Endodermal cell (in vitro differentiated cells): ENCODE results near the gene SMAD7. TPM values are rescaled to one million over a fixed set of nuclear protein-coding genes. Genes with fewer than 3 reads are reported as not detected.

Experiments
- DNase-seq: peaks from one replicate; pipeline ENCODE4 v3.0.0-alpha.2; 2017
- H3K27ac ChIP-seq: 2 replicates; pipeline ENCODE4 v1.5.1; 2013; ENCODE audit warnings: mild to moderate bottlenecking, low read depth, low read length, moderate library complexity
- H3K27me3 ChIP-seq: 2 replicates; pipeline ENCODE4 v1.6.1; 2013; ENCODE audit warnings: mild to moderate bottlenecking, low read length, moderate library complexity; ENCODE audit not compliant: insufficient read depth, control insufficient read depth, poor library complexity, severe bottlenecking
- H3K36me3 ChIP-seq: 2 replicates; pipeline ENCODE4 v1.7.0; 2013; ENCODE audit warnings: mild to moderate bottlenecking, low read length, moderate library complexity; ENCODE audit not compliant: control insufficient read depth, insufficient read depth
- H3K4me1 ChIP-seq: one replicate; pipeline ENCODE4 v1.7.0; 2013; ENCODE audit warnings: low read length; ENCODE audit not compliant: control insufficient read depth, insufficient read depth
- H3K4me3 ChIP-seq: 2 replicates; pipeline ENCODE4 v1.5.1; 2013; ENCODE audit warnings: mild to moderate bottlenecking, low read length, moderate library complexity
- H3K9ac ChIP-seq: 2 replicates; pipeline ENCODE4 v1.6.1; 2013; ENCODE audit warnings: mild to moderate bottlenecking, low read length, moderate library complexity; ENCODE audit not compliant: poor library complexity, severe bottlenecking; ENCODE audit errors: extremely low read depth
- H3K9me3 ChIP-seq: 2 replicates; pipeline ENCODE4 v1.6.1; 2013; ENCODE audit warnings: mild to moderate bottlenecking, low read length, moderate library complexity; ENCODE audit not compliant: control insufficient read depth
- H3K27ac Mint-ChIP-seq: 2 replicates; pipeline ENCODE4 v1.8.0; 2020; ENCODE audit warnings: mixed read lengths
- H3K27me3 Mint-ChIP-seq: 2 replicates; pipeline ENCODE4 v1.8.0; 2021; ENCODE audit warnings: mild to moderate bottlenecking, mixed read lengths; ENCODE audit not compliant: insufficient read depth
- H3K36me3 Mint-ChIP-seq: 2 replicates; pipeline ENCODE4 v1.8.0; 2020; ENCODE audit warnings: low read depth, mixed read lengths
- H3K4me1 Mint-ChIP-seq: 2 replicates; pipeline ENCODE4 v1.8.0; 2020; ENCODE audit warnings: mixed read lengths
- H3K4me3 Mint-ChIP-seq: 2 replicates; pipeline ENCODE4 v1.8.0; 2020; ENCODE audit warnings: mild to moderate bottlenecking, moderate library complexity, mixed read lengths
- H3K9me3 Mint-ChIP-seq: 2 replicates; pipeline ENCODE4 v1.8.0; 2020; ENCODE audit warnings: mild to moderate bottlenecking, mixed read lengths
- CTCF ChIP-seq: fragments of 200-600 bp; sonication (generic); conservative IDR thresholded peaks from 2 replicates; pipeline ENCODE4 v1.5.0; 2021; ENCODE audit warnings: antibody characterized with exemption, mild to moderate bottlenecking
- WGBS, 2 experiments: methylation state at CpG; one replicate each; pipeline versions ENCODE4 v1.1.5 to v1.1.7; 2013; ENCODE audit warnings: missing lambda C conversion rate in 2 of 2, mixed read lengths in 1 of 2; ENCODE audit not compliant: insufficient coverage in 1 of 2, insufficient read length in 1 of 2; 5-methylcytosine and 5-hydroxymethylcytosine counted together
- total RNA-seq, 2 donors: library from RNA; stranded (reverse); fragmentation: NEBNext Ultra II Directional in 1 of 2; extraction: Animal tissue kit (Norgen Biotek cat#: 25700) in 1 of 2; gene quantifications; 2 replicates in 1 of 2; 3 replicates in 1 of 2; pipeline ENCODE4 v1.2.1, GENCODE V29; 2021

Gene SMAD7
- total RNA-seq, 2 donors from 2014 or later = 52.4 to 67.4 TPM

DNA sequence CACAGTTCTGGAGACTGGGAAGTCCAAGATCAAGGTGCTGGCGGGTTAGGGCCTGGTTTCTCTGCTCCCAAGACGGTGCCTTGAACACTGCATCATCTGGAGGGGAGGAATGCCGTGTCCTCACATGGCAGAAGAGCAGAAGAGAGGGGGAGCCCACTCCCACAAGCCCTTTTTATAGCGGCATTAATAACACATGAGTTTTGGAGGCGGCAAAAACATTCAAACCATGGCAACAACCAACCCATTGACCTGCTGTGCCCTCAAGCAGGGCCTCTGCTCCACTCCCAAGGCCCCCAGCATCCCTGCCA lies 62.0 kb downstream of the SMAD7 start:
- Mint-ChIP-seq H3K4me1 (peaks cover 10% of the 10 kb centered on the region), H3K27me3 (peaks cover 8% of the 10 kb centered on the region), H3K9me3 (no peaks in the 10 kb centered on the region), H3K27ac (no peak overlapping the region), H3K4me3 (no peak overlapping the region), H3K36me3 (no peaks in the 10 kb centered on the region)
- no peaks in the 10 kb centered on the region for H3K9me3 ChIP-seq
- peaks cover 5% of the 10 kb centered on the region for H3K4me1 ChIP-seq
- WGBS, 2 experiments = 85 to 91% methylated on average over 3 to 5 of the region's 5 CpGs
- no peak overlapping the region for H3K9ac ChIP-seq
- DNase-seq = no peak
- H3K4me3 ChIP-seq = no peak overlapping the region
- no peaks in the 10 kb centered on the region for H3K27me3 ChIP-seq
- TF ChIP-seq CTCF = no peak
- H3K27ac ChIP-seq = no peak overlapping the region
- no peaks in the 10 kb centered on the region for H3K36me3 ChIP-seq

GRCh38 chr18:48887905-48888772 lies 62.6 kb downstream of the SMAD7 start:
- Histone ChIP-seq H3K4me3 (no peak overlapping the region), H3K27ac (no peak overlapping the region), H3K27me3 (no peaks in the 10 kb centered on the region), H3K9me3 (no peaks in the 10 kb centered on the region), H3K36me3 (no peaks in the 10 kb centered on the region), H3K9ac (no peak overlapping the region), H3K4me1 (peaks cover 5% of the 10 kb centered on the region)
- Mint-ChIP-seq H3K27me3 (peaks cover 8% of the 10 kb centered on the region), H3K9me3 (no peaks in the 10 kb centered on the region), H3K36me3 (no peaks in the 10 kb centered on the region), H3K4me3 (no peak overlapping the region), H3K4me1 (peaks cover 9% of the 10 kb centered on the region), H3K27ac (no peak overlapping the region)
- DNase-seq = peak; percentile 63
- TF ChIP-seq CTCF = peak; percentile 26
- 91 to 95% methylated on average over 5 to 18 of the region's 18 CpGs for WGBS, 2 experiments

DNA sequence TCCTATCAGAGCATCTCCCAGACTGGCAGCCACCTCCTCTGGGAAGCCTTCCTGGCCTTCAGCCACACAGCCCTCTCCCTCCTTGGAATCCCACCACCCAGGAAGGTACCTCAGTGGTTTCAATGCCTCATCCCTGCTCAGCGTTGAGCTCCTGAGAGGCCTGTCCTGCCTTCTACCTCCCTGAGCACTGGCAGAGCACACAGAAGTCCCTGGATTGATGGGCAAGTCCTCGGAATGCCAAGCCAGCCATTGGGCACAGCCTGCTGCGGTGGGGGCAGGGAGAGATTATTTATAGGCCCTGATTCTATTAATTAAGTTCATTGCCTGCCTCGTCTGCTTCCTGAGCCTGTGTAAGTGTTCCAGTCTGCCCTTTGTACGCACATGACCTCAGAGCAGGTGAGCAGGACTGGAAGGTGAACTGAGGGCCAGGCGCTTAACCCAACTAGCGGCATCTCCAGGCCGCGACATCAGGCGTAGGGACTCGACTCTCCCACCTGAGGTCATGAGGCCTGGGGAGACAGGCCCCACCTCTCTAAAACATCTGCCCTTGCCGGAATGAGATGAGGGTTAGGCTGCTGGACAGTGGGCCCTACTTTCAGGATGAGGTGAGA lies 63.4 kb downstream of the SMAD7 start:
- peaks cover 5% of the 10 kb centered on the region for H3K4me1 ChIP-seq
- H3K27ac Mint-ChIP-seq = no peak overlapping the region
- WGBS, 2 experiments = 94 to 95% methylated on average over 11 to 12 of the region's 12 CpGs
- H3K9ac ChIP-seq = no peak overlapping the region
- H3K4me3 ChIP-seq = no peak overlapping the region
- no peak overlapping the region for H3K4me3 Mint-ChIP-seq
- no peak overlapping the region for H3K27ac ChIP-seq
- no peaks in the 10 kb centered on the region for H3K9me3 ChIP-seq
- no peaks in the 10 kb centered on the region for H3K36me3 ChIP-seq
- H3K4me1 Mint-ChIP-seq = peaks cover 9% of the 10 kb centered on the region
- H3K9me3 Mint-ChIP-seq = no peaks in the 10 kb centered on the region
- H3K27me3 ChIP-seq = no peaks in the 10 kb centered on the region
- TF ChIP-seq CTCF = no peak
- peaks cover 8% of the 10 kb centered on the region for H3K27me3 Mint-ChIP-seq
- no peak for DNase-seq
- H3K36me3 Mint-ChIP-seq = no peaks in the 10 kb centered on the region
